HepG2 (cell line): Measurements from ENCODE around the gene SUSD6. TPM values are rescaled to one million over a fixed set of nuclear protein-coding genes. Genes with fewer than 3 reads are reported as not detected.

Experiments
- CREM ChIP-seq, 2 experiments: sonication (generic) in 1 of 2; formaldehyde crosslinking in 1 of 2; IDR thresholded peaks; 2 replicates each; pipeline versions ENCODE4 v1.4.0 to v1.6.1; 2016 to 2020; ENCODE audit warnings: antibody characterized with exemption in 1 of 2, mild to moderate bottlenecking in 1 of 2, missing genetic modification reagents in 1 of 2
- ELF4 ChIP-seq: sonication (generic); formaldehyde crosslinking; IDR thresholded peaks from 2 replicates; pipeline ENCODE4 v1.5.0; 2020; ENCODE audit warnings: missing genetic modification reagents, mild to moderate bottlenecking, moderate library complexity, borderline replicate concordance
- ETS1 ChIP-seq: sonication (generic); formaldehyde crosslinking; IDR thresholded peaks from 2 replicates; pipeline ENCODE4 v1.4.0; 2020; ENCODE audit warnings: missing genetic modification reagents
- IRF2 ChIP-seq: IDR thresholded peaks from 2 replicates; pipeline ENCODE4 v1.6.1; 2018; ENCODE audit warnings: missing genetic modification reagents, missing compliant biosample characterization
- LCORL ChIP-seq, 2 experiments: fragments of 450-650 bp in 1 of 2; sonication (generic) in 1 of 2; formaldehyde crosslinking in 1 of 2; IDR thresholded peaks; 2 replicates each; pipeline versions ENCODE4 v1.5.0 to v1.6.1; 2017 to 2020; ENCODE audit warnings: antibody characterized with exemption in 1 of 2, missing genetic modification reagents in 1 of 2
- NCOA1 ChIP-seq: sonication (generic); formaldehyde crosslinking; IDR thresholded peaks from 2 replicates; pipeline ENCODE4 v1.9.0; 2021; ENCODE audit warnings: missing genetic modification reagents
- NCOA5 ChIP-seq: sonication (generic); formaldehyde crosslinking; IDR thresholded peaks from 2 replicates; pipeline ENCODE4 v1.4.0; 2020; ENCODE audit warnings: missing genetic modification reagents
- POLR2AphosphoS5 ChIP-seq: IDR thresholded peaks from 2 replicates; pipeline ENCODE4 v1.6.1; 2012; ENCODE audit warnings: low read depth, low read length
- PRDM15 ChIP-seq: sonication (generic); formaldehyde crosslinking; IDR thresholded peaks from 2 replicates; pipeline ENCODE4 v1.4.0; 2020; ENCODE audit warnings: missing genetic modification reagents
- SNAI1 ChIP-seq: sonication (generic); formaldehyde crosslinking; IDR thresholded peaks from 2 replicates; pipeline ENCODE4 v1.5.0; 2020; ENCODE audit warnings: mild to moderate bottlenecking, missing genetic modification reagents, borderline replicate concordance
- U2AF2 ChIP-seq: fragments of 200-400 bp; formaldehyde crosslinking; IDR thresholded peaks from 2 replicates; pipeline ENCODE4 v1.6.1; 2017; ENCODE audit warnings: low read depth, mild to moderate bottlenecking, low read length
- XBP1 ChIP-seq: sonication (generic); formaldehyde crosslinking; IDR thresholded peaks from 2 replicates; pipeline ENCODE4 v1.5.0; 2020; ENCODE audit warnings: missing genetic modification reagents
- ZFP90 ChIP-seq: sonication (generic); formaldehyde crosslinking; IDR thresholded peaks from 2 replicates; pipeline ENCODE4 v1.8.0; 2022; ENCODE audit warnings: missing genetic modification reagents, mild to moderate bottlenecking, inconsistent platforms, borderline replicate concordance
- ZKSCAN1 ChIP-seq: fragments of 150-350 bp; IDR thresholded peaks from 2 replicates; pipeline ENCODE4 v1.6.1; 2014; ENCODE audit warnings: low read length
- ZNF101 ChIP-seq: sonication (generic); formaldehyde crosslinking; IDR thresholded peaks from 2 replicates; pipeline ENCODE4 v1.4.0; 2020; ENCODE audit warnings: mild to moderate bottlenecking, low read depth, missing genetic modification reagents, borderline replicate concordance
- ZNF20 ChIP-seq: sonication (generic); formaldehyde crosslinking; IDR thresholded peaks from 2 replicates; pipeline ENCODE4 v1.4.0; 2020; ENCODE audit warnings: mild to moderate bottlenecking, moderate library complexity, missing genetic modification reagents
- ZNF253 ChIP-seq: sonication (generic); formaldehyde crosslinking; IDR thresholded peaks from 2 replicates; pipeline ENCODE4 v1.8.0; 2022; ENCODE audit warnings: mild to moderate bottlenecking, missing genetic modification reagents, borderline replicate concordance
- ZNF350 ChIP-seq: sonication (generic); formaldehyde crosslinking; IDR thresholded peaks from 2 replicates; pipeline ENCODE4 v1.4.0; 2020; ENCODE audit warnings: mild to moderate bottlenecking, low read depth, missing genetic modification reagents, borderline replicate concordance
- ZNF564 ChIP-seq: sonication (generic); formaldehyde crosslinking; IDR thresholded peaks from 2 replicates; pipeline ENCODE4 v1.8.1; 2023; ENCODE audit warnings: mild to moderate bottlenecking, missing genetic modification reagents
- ZNF577 ChIP-seq: sonication (generic); formaldehyde crosslinking; IDR thresholded peaks from 2 replicates; pipeline ENCODE4 v1.4.0; 2020; ENCODE audit warnings: mild to moderate bottlenecking, low read depth, missing genetic modification reagents, borderline replicate concordance
- ZNF597 ChIP-seq: sonication (generic); formaldehyde crosslinking; IDR thresholded peaks from 2 replicates; pipeline ENCODE4 v1.5.0; 2020; ENCODE audit warnings: missing genetic modification reagents
- ZNF768 ChIP-seq: sonication (generic); formaldehyde crosslinking; IDR thresholded peaks from 2 replicates; pipeline ENCODE4 v1.4.0; 2020; ENCODE audit warnings: missing genetic modification reagents
- ZNF782 ChIP-seq: sonication (generic); formaldehyde crosslinking; IDR thresholded peaks from 2 replicates; pipeline ENCODE4 v1.4.0; 2020; ENCODE audit warnings: missing genetic modification reagents, mild to moderate bottlenecking, borderline replicate concordance
- ZNF792 ChIP-seq: IDR thresholded peaks from 2 replicates; pipeline ENCODE4 v1.6.1; 2016
- ZSCAN12 ChIP-seq: sonication (generic); formaldehyde crosslinking; IDR thresholded peaks from 2 replicates; pipeline ENCODE4 v1.9.0; 2021; ENCODE audit warnings: mild to moderate bottlenecking, missing genetic modification reagents
- polyA plus RNA-seq, 8 experiments: library from polyadenylated mRNA; depleted of rRNA in 3 of 8; stranded (reverse) in 7 of 8; unstranded in 1 of 8; fragments of >200 nt; fragmentation: Illumina TruSeq in 4 of 8; extraction: Trizol in 4 of 8; gene quantifications; 2 replicates each; pipeline versions ENCODE4 v1.2.1 to v1.2.3, GENCODE V29; 2011 to 2016; ENCODE audit warnings: low read depth in 4 of 8, missing spikeins in 1 of 8, mixed read lengths in 1 of 8; ENCODE audit not compliant: insufficient read depth in 1 of 8
- total RNA-seq, 5 experiments: library from RNA; depleted of rRNA; stranded (reverse); fragments of >200 nt; fragmentation: Illumina TruSeq; extraction: Trizol; gene quantifications; 2 replicates each; pipeline ENCODE4 v1.2.3, GENCODE V29; 2016; ENCODE audit warnings: low read depth in 1 of 5

Gene SUSD6
- total and polyA plus RNA-seq, 2 of the 13 experiments (the other 11 are each of a cell fraction or from before 2014, with no cell fraction given): 7.2 to 7.4 TPM

GRCh38 chr14:69726761-69727511, 115.5 kb downstream of the SUSD6 start (continued):
- TF ChIP-seq LCORL (IDR thresholded peaks at IDR 0.05) (no peak), LCORL (CRISPR knock-in tag; IDR thresholded peaks at IDR 0.05) (peak; percentile 38; the same call in 1 of the 2 replicates), ZSCAN12 (CRISPR knock-in tag) (no peak), ZNF792 (CRISPR knock-in tag) (no peak), CREM (IDR thresholded peaks at IDR 0.05) (no peak), CREM (CRISPR knock-in tag; IDR thresholded peaks at IDR 0.05) (no peak), ETS1 (CRISPR knock-in tag) (no peak), SNAI1 (CRISPR knock-in tag) (no peak), ZNF101 (no peak), NCOA5 (no peak), ZNF782 (CRISPR knock-in tag) (no peak), ZNF564 (no peak), XBP1 (CRISPR knock-in tag) (no peak), ZNF20 (CRISPR knock-in tag) (no peak), ZNF597 (CRISPR knock-in tag) (no peak), ZKSCAN1 (no peak), ZNF350 (CRISPR knock-in tag) (peak; percentile 46; the same call in 1 of the 2 replicates), ZNF577 (CRISPR knock-in tag) (no peak), U2AF2 (no peak), ZFP90 (CRISPR knock-in tag) (no peak), ZNF768 (CRISPR knock-in tag) (peak; percentile 40; the same call in 1 of the 2 replicates), ELF4 (CRISPR knock-in tag) (no peak), IRF2 (CRISPR knock-in tag) (no peak), NCOA1 (CRISPR knock-in tag) (no peak), POLR2AphosphoS5 (no peak), ZNF253 (CRISPR knock-in tag) (peak; percentile 40; the same call in 1 of the 2 replicates), PRDM15 (CRISPR knock-in tag) (no peak)
